ENCODE measurements around the gene MED29. TPM values are rescaled to one million over a fixed set of nuclear protein-coding genes. Genes with fewer than 3 reads are reported as not detected.

Gene MED29
- total and polyA plus RNA-seq, 2 donors (not counting 1 experiment from before 2014, with no cell fraction given): 23.0 to 28.9 TPM

GRCh38 chr19:39425744-39426143 is 34.6 kb downstream of the MED29 start:
- Histone ChIP-seq H3K79me2 (ENCODE audit: control insufficient read depth, insufficient read depth, low read length) (no peaks in the 10 kb centered on the region), H3K9me3 (ENCODE audit: control insufficient read depth, insufficient read depth, low read depth, low read length) (no peaks in the 10 kb centered on the region), H3K27ac (ENCODE audit: insufficient read depth, low read length) (no peak overlapping the region), H3K36me3 (ENCODE audit: control insufficient read depth, insufficient read depth, low read length) (peaks cover 21% of the 10 kb centered on the region), H3K4me1 (ENCODE audit: control insufficient read depth, extremely low read depth, insufficient read depth, low read length) (peaks cover 12% of the 10 kb centered on the region), H3K27me3 (ENCODE audit: control insufficient read depth, insufficient read depth, low read length) (no peaks in the 10 kb centered on the region), H3K9ac (ENCODE audit: insufficient read depth, low read length) (no peak overlapping the region), H3K4me3 (replicated peaks in 1 of 4; ENCODE audit: control extremely low read depth in 1 of 4, insufficient read depth in 1 of 4, low read depth in 3 of 4, low read length in 4 of 4) (no peak overlapping the region), H2AFZ (ENCODE audit: low read length) (no peak overlapping the region), H4K20me1 (ENCODE audit: control insufficient read depth, extremely low read depth, insufficient read depth, low read length) (no peaks in the 10 kb centered on the region), H3K4me2 (ENCODE audit: extremely low read depth, insufficient read depth, low read length) (no peak overlapping the region)
- no peak for DNase-seq (ENCODE audit: low read depth in 2 of 2)
- no peak for TF ChIP-seq EZH2 (IDR thresholded peaks at IDR 0.05; ENCODE audit: low read length, missing control alignments)
- TF ChIP-seq CTCF (conservative IDR thresholded peaks at IDR 0.05 in 1 of 2, IDR thresholded peaks at IDR 0.05 in 1 of 2; ENCODE audit: low read depth in 1 of 2, low read length in 2 of 2): no peak

- DNase-seq (ENCODE audit: low read depth in 2 of 2): no peak
- H3K4me3 ChIP-seq (replicated peaks in 1 of 4; ENCODE audit: control extremely low read depth in 1 of 4, insufficient read depth in 1 of 4, low read depth in 3 of 4, low read length in 4 of 4): no peak overlapping the region
- peaks cover 12% of the 10 kb centered on the region for H3K4me1 ChIP-seq (ENCODE audit: control insufficient read depth, extremely low read depth, insufficient read depth, low read length)
- H3K27me3 ChIP-seq (ENCODE audit: control insufficient read depth, insufficient read depth, low read length): no peaks in the 10 kb centered on the region
- no peaks in the 10 kb centered on the region for H3K79me2 ChIP-seq (ENCODE audit: control insufficient read depth, insufficient read depth, low read length)
- no peaks in the 10 kb centered on the region for H4K20me1 ChIP-seq (ENCODE audit: control insufficient read depth, extremely low read depth, insufficient read depth, low read length)
- no peak for TF ChIP-seq CTCF (conservative IDR thresholded peaks at IDR 0.05 in 1 of 2, IDR thresholded peaks at IDR 0.05 in 1 of 2; ENCODE audit: low read depth in 1 of 2, low read length in 2 of 2)
- no peak for TF ChIP-seq EZH2 (IDR thresholded peaks at IDR 0.05; ENCODE audit: low read length, missing control alignments)
- no peak overlapping the region for H3K4me2 ChIP-seq (ENCODE audit: extremely low read depth, insufficient read depth, low read length)
- no peaks in the 10 kb centered on the region for H3K9me3 ChIP-seq (ENCODE audit: control insufficient read depth, insufficient read depth, low read depth, low read length)
- peaks cover 21% of the 10 kb centered on the region for H3K36me3 ChIP-seq (ENCODE audit: control insufficient read depth, insufficient read depth, low read length)
- no peak overlapping the region for H2AFZ ChIP-seq (ENCODE audit: low read length)
- no peak overlapping the region for H3K27ac ChIP-seq (ENCODE audit: insufficient read depth, low read length)
- no peak overlapping the region for H3K9ac ChIP-seq (ENCODE audit: insufficient read depth, low read length)
These were observed 35.0 kb downstream of the MED29 start for GRCh38 chr19:39426170-39426569.

GRCh38 chr19:39427707-39428106 is 36.5 kb downstream of the MED29 start:
- TF ChIP-seq EZH2 (IDR thresholded peaks at IDR 0.05; ENCODE audit: low read length, missing control alignments) (no peak), CTCF (conservative IDR thresholded peaks at IDR 0.05 in 1 of 2, IDR thresholded peaks at IDR 0.05 in 1 of 2; ENCODE audit: low read depth in 1 of 2, low read length in 2 of 2) (no peak)

More at GRCh38 chr19:39427707-39428106, 36.5 kb downstream of the MED29 start:
- Histone ChIP-seq H3K4me2 (ENCODE audit: extremely low read depth, insufficient read depth, low read length) (no peak overlapping the region), H3K27ac (ENCODE audit: insufficient read depth, low read length) (peak overlapping the region; percentile 94), H3K79me2 (ENCODE audit: control insufficient read depth, insufficient read depth, low read length) (no peaks in the 10 kb centered on the region), H3K9me3 (ENCODE audit: control insufficient read depth, insufficient read depth, low read depth, low read length) (no peaks in the 10 kb centered on the region), H4K20me1 (ENCODE audit: control insufficient read depth, extremely low read depth, insufficient read depth, low read length) (no peaks in the 10 kb centered on the region), H3K27me3 (ENCODE audit: control insufficient read depth, insufficient read depth, low read length) (no peaks in the 10 kb centered on the region), H3K4me1 (ENCODE audit: control insufficient read depth, extremely low read depth, insufficient read depth, low read length) (peaks cover 12% of the 10 kb centered on the region), H3K4me3 (replicated peaks in 1 of 4; ENCODE audit: control extremely low read depth in 1 of 4, insufficient read depth in 1 of 4, low read depth in 3 of 4, low read length in 4 of 4) (no peak overlapping the region), H2AFZ (ENCODE audit: low read length) (no peak overlapping the region), H3K36me3 (ENCODE audit: control insufficient read depth, insufficient read depth, low read length) (peaks cover 19% of the 10 kb centered on the region), H3K9ac (ENCODE audit: insufficient read depth, low read length) (no peak overlapping the region)
- DNase-seq (ENCODE audit: low read depth in 2 of 2): no peak
